Measurements from ENCODE around the gene SEC23A.
"Not testable (repeated sequence)": the region's sequence is repeated elsewhere in the genome, so short reads cannot be mapped to it uniquely, and the experiment has no call there.

SEC23A gene

GRCh38 chr14:39102969-39103957, at the start of gene SEC23A:
Gene SEC23A, minus strand, starts transcription at chr14:39103235. Its CDS starts 7,117 bp downstream, at chr14:39096118.
- FAIRE-seq = no peak

DNA sequence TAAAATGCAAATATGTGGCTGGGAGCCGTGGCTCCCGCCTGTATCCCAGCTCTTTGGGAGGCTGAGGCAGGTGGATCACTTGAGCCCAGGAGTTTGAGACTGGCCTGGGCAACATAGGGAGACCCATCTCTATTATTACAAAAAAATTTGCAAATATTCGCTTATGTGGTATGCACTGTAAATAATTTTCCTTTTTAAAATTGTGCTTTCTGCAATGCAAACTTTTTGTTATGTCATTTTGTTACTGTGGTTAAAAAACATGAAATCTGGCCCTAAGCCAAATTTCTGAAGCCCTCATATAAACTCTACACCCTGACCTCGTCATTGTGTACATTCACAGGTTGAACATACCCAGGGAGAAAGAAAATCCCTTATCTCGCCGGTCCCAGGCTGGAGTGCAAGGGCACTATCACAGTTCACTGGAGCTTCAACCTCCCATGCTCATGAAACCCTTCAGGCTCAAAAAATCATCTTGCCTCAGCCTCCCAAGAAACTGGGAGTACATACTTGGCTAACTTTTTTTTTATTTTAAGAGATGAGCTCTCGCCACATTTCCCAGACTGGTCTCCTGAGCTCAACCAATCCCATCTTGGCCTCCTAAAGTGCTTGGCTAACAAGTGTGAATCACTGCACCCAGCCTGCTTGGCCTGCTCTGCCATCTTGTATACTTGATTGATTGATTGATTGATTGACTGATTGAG, 42.4 kb upstream of the SEC23A start:
- FAIRE-seq = no peak

- FAIRE-seq = not testable (repeated sequence)
Measured at GRCh38 chr14:39143226-39143625, 40.2 kb upstream of the SEC23A start.

GRCh38 chr14:39141623-39142022, 38.6 kb upstream of the SEC23A start:
- FAIRE-seq = not testable (repeated sequence)

GRCh38 chr14:39140170-39140569, 37.1 kb upstream of the SEC23A start:
- FAIRE-seq = no peak

GRCh38 chr14:39138440-39138839, 35.4 kb upstream of the SEC23A start:
- no peak for FAIRE-seq

- not testable (repeated sequence) for FAIRE-seq
Measured at GRCh38 chr14:39137835-39138234, 34.8 kb upstream of the SEC23A start.

DNA sequence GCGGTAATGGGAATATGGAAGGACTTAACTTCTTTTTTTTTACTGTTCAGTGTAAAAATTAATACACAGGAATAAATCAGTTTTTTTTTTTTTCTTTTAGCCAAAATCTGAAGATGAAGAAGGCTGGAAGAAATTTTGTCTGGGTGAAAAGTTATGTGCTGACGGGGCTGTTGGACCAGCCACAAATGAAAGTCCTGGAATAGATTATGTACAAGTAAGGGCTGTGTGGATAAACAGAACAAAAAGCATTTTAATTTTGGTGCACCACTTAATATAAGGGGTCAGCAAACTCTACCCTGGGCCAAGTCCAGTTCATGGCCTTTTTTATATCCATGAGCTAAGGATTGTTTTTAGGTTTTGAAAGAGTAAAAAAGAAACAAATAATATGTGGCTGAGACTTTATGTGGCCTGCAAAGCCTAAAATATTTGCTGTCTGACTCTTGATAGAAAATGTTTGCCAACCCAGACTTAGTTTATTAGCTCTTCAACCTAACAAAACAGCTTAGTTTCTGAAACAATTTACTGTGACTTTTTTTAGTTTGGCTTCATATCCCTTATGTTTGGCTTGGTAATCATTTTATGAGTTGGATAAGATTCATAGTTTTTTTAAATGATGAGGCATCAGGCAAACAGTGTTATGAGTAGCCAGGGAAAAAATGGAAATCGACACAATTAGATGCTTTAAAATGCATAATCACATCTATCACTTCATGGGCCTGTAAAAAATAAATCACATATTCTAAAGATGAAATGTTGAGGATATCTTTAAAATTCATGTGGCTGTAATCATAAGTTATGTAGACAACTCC, 19.5 kb upstream of the SEC23A start:
- FAIRE-seq = no peak

- FAIRE-seq = peak; percentile 94
Measured at GRCh38 chr14:39114073-39114838, 11.2 kb upstream of the SEC23A start, which contains the start of gene GEMIN2. Gene GEMIN2, plus strand, starts transcription at chr14:39114323. Its CDS starts 16 bp downstream, at chr14:39114339.

DNA sequence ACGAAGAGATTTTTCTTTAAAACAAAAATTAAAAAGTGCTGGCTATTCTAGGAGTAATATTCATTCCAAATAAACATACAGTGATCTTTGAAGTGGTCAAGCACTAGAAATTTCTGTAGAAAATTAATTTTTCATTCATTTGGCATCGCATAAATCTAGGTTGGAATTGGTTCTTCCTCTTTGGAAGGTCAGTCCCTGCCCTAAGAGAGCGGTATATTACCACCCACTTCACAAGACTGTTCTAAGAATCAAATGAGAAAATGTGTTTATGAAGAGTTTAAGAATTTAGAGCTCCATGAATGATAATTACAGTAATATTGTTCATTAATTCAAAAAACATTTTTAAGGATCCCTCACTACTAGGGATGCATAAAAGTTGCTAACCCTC, 10.6 kb upstream of the SEC23A start:
- no peak for FAIRE-seq

DNA sequence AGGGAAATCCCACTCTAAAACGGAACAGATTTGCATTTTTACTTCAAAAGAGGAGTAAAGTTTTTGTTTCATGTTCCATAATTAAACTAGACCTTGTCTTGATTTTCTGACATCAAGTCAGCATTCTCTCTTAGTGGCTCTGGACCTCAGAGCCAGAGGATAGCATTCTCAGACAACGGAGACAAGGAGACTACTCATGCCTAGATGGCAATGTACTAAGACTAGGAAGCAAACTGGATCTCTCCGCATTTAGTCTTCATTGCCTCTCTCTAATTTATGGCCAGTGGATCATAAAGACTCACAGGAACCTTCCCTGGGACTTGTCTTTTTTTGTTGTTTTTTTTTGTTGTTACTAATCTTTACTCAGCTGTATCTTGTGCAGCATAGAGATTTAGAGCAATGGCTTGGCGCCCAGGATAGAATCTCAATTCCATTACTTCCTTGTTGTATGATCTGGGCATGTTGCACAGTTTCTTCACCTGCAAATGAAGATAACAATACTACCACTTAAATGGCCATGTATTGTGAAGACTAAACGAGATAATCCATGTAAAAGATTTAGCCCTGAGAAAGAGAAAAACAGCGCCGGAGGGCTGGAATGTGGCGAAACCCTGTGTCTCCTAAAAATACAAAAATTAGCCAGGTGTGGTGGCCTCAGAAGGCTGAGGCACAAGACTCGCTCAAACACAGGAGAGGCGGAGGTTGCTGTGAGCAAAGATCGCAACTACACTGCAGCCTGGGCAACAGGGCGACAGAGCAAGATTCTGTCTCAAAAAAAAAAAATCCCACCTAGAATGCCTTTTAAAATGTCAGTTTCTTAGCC, 7.1 kb upstream of the SEC23A start:
- no peak for FAIRE-seq

GRCh38 chr14:39108791-39109190, 5.8 kb upstream of the SEC23A start:
- no peak for FAIRE-seq

GRCh38 chr14:39107591-39107996, 4.6 kb upstream of the SEC23A start:
- FAIRE-seq = peak; percentile 93

GRCh38 chr14:39104078-39104801, 1.2 kb upstream of the SEC23A start:
- FAIRE-seq = not testable (repeated sequence)

GRCh38 chr14:39102265-39102968, 618 bp downstream of the SEC23A start:
- no peak for FAIRE-seq

- FAIRE-seq = no peak
Measured at GRCh38 chr14:39099748-39100147, 3.3 kb downstream of the SEC23A start.

GRCh38 chr14:39099215-39099614, 3.8 kb downstream of the SEC23A start:
- not testable (repeated sequence) for FAIRE-seq

- no peak for FAIRE-seq
Measured at GRCh38 chr14:39097159-39097558, 5.9 kb downstream of the SEC23A start.

- FAIRE-seq = no peak
Measured at GRCh38 chr14:39094515-39094914, 8.5 kb downstream of the SEC23A start.

GRCh38 chr14:39091716-39092115, 11.3 kb downstream of the SEC23A start:
- FAIRE-seq = peak; percentile 29
